ENCODE data around the gene TRIM59.

The TRIM59 gene

GRCh38 chr3:160449636-160450598 is at the start of gene TRIM59:
Gene TRIM59, minus strand, starts transcription at chr3:160449786. Its CDS starts 10,603 bp downstream, at chr3:160439183.
- peak; percentile 94 for DNase-seq (ENCODE audit: low read depth)

- no peak for DNase-seq (ENCODE audit: low read depth)
These were observed 48.6 kb upstream of the TRIM59 start for GRCh38 chr3:160498202-160498601.

- no peak for DNase-seq (ENCODE audit: low read depth)
These were observed 40.6 kb upstream of the TRIM59 start for GRCh38 chr3:160490166-160490565.

- peak; percentile 36 for DNase-seq (ENCODE audit: low read depth)
These were observed 36.9 kb upstream of the TRIM59 start for GRCh38 chr3:160486459-160486869.

- DNase-seq (ENCODE audit: low read depth): no peak
These were observed 33.2 kb upstream of the TRIM59 start for GRCh38 chr3:160482796-160483195.

GRCh38 chr3:160481856-160482255 is 32.3 kb upstream of the TRIM59 start:
- no peak for DNase-seq (ENCODE audit: low read depth)

GRCh38 chr3:160480931-160481330 is 31.3 kb upstream of the TRIM59 start:
- DNase-seq (ENCODE audit: low read depth): no peak

- no peak for DNase-seq (ENCODE audit: low read depth)
These were observed 29.8 kb upstream of the TRIM59 start for GRCh38 chr3:160479376-160479775.

- DNase-seq (ENCODE audit: low read depth): no peak
These were observed 28.8 kb upstream of the TRIM59 start for GRCh38 chr3:160478338-160478737.

- DNase-seq (ENCODE audit: low read depth): no peak
These were observed 28.2 kb upstream of the TRIM59 start for GRCh38 chr3:160477750-160478149.

GRCh38 chr3:160475884-160476283 is 26.3 kb upstream of the TRIM59 start:
- DNase-seq (ENCODE audit: low read depth): no peak

GRCh38 chr3:160475153-160475552 is 25.6 kb upstream of the TRIM59 start:
- no peak for DNase-seq (ENCODE audit: low read depth)

GRCh38 chr3:160474416-160474838 is 24.8 kb upstream of the TRIM59 start:
- no peak for DNase-seq (ENCODE audit: low read depth)

GRCh38 chr3:160473978-160474377 is 24.4 kb upstream of the TRIM59 start:
- DNase-seq (ENCODE audit: low read depth): peak; percentile 94

- DNase-seq (ENCODE audit: low read depth): no peak
These were observed 23.6 kb upstream of the TRIM59 start for GRCh38 chr3:160473221-160473620.

GRCh38 chr3:160472344-160472743 is 22.8 kb upstream of the TRIM59 start:
- DNase-seq (ENCODE audit: low read depth): no peak

- DNase-seq (ENCODE audit: low read depth): no peak
These were observed 22.3 kb upstream of the TRIM59 start for GRCh38 chr3:160471892-160472291.

GRCh38 chr3:160470181-160470580 is 20.6 kb upstream of the TRIM59 start:
- DNase-seq (ENCODE audit: low read depth): no peak

GRCh38 chr3:160464971-160465370 is 15.4 kb upstream of the TRIM59 start:
- no peak for DNase-seq (ENCODE audit: low read depth)

- DNase-seq (ENCODE audit: low read depth): no peak
These were observed 14.7 kb upstream of the TRIM59 start for GRCh38 chr3:160464321-160464720.

GRCh38 chr3:160460033-160460432 is 10.4 kb upstream of the TRIM59 start:
- no peak for DNase-seq (ENCODE audit: low read depth)

GRCh38 chr3:160459450-160459970 is 9.9 kb upstream of the TRIM59 start:
- DNase-seq (ENCODE audit: low read depth): no peak

GRCh38 chr3:160458151-160458550 is 8.6 kb upstream of the TRIM59 start:
- no peak for DNase-seq (ENCODE audit: low read depth)
